HepG2 (cell line): ENCODE data around the gene CARMIL3. TPM values are rescaled to one million over a fixed set of nuclear protein-coding genes. Genes with fewer than 3 reads are reported as not detected.

Experiments
- ATAC-seq: fragments of 200-7000 bp; cut with Tn5 transposase; 3 replicates; pipeline ENCODE4 v1.9.1; 2020; ENCODE audit warnings: mild to moderate bottlenecking, moderate library complexity
- BruUV-seq: library from RNA; stranded (reverse); fragments of 400-500 nt; replicated peaks from 2 replicates; lab custom pipeline; 2021; lab: Mats Ljungman, UMichigan
- CTCF ChIA-PET: fragments of 300-600 bp; formaldehyde crosslinking; extraction: SDS; loops from one replicate; lab custom pipeline; 2021; ENCODE audit warnings: low total read pairs, inconsistent platforms, low intra/inter-chr PET ratio; lab: Yijun Ruan, JAX
- POLR2A ChIA-PET: fragments of 350-600 bp; sonication (Branson Sonifier 250); formaldehyde crosslinking; loops from one replicate; lab custom pipeline; 2020; ENCODE audit warnings: antibody characterized with exemption, inconsistent platforms; lab: Yijun Ruan, JAX
- DNase-seq: peaks from one replicate; pipeline ENCODE4 v3.0.0-alpha.2; 2015; ENCODE audit warnings: low spot score
- FAIRE-seq: peaks from 3 replicates; lab custom pipeline; 2011; peaks lifted over from hg19 to GRCh38; lab: Jason Lieb, UNC
- H2AFZ ChIP-seq: one replicate; pipeline ENCODE4 v1.6.1; 2011; ENCODE audit warnings: low read length, inconsistent platforms
- H3K27ac ChIP-seq: fragments of 300-600 bp; 3 replicates; pipeline ENCODE4 v1.8.0; 2011; ENCODE audit warnings: mixed run types, mild to moderate bottlenecking, mixed read lengths, low read length, inconsistent platforms; ENCODE audit not compliant: insufficient read depth; ENCODE audit errors: extremely low read length
- H3K27me3 ChIP-seq, 2 experiments: fragments of 200-600 bp in 1 of 2; 2 replicates in 1 of 2; 3 replicates in 1 of 2; pipeline versions ENCODE4 v1.6.0 to v1.8.0; 2011; ENCODE audit warnings: low read length in 2 of 2, mild to moderate bottlenecking in 2 of 2, moderate library complexity in 2 of 2, inconsistent platforms in 1 of 2; ENCODE audit not compliant: insufficient read depth in 2 of 2, control insufficient read depth in 1 of 2
- H3K36me3 ChIP-seq, 2 experiments: fragments of 200-600 bp in 1 of 2; replicated peaks in 1 of 2; 2 replicates in 1 of 2; 3 replicates in 1 of 2; pipeline versions ENCODE4 v1.5.1 to v1.8.0; 2011; ENCODE audit warnings: low read length in 2 of 2, inconsistent platforms in 1 of 2; ENCODE audit not compliant: insufficient read depth in 2 of 2, control insufficient read depth in 1 of 2
- H3K4me1 ChIP-seq: 2 replicates; pipeline ENCODE4 v1.5.1; 2012; ENCODE audit warnings: low read length, inconsistent platforms; ENCODE audit not compliant: insufficient read depth
- H3K4me2 ChIP-seq: 2 replicates; pipeline ENCODE4 v1.6.0; 2011; ENCODE audit warnings: low read depth, low read length, inconsistent platforms
- H3K4me3 ChIP-seq, 3 experiments: fragments of 200-600 bp in 1 of 3; sonication (generic), shearing (Covaris generic) in 1 of 3; replicated peaks in 1 of 3; 2 replicates each; pipeline ENCODE4 v1.5.1; 2011 to 2016; ENCODE audit warnings: low read length in 3 of 3, inconsistent platforms in 2 of 3, low read depth in 2 of 3, mild to moderate bottlenecking in 2 of 3, control low read depth in 1 of 3, mixed read lengths in 1 of 3; ENCODE audit not compliant: insufficient read depth in 1 of 3
- H3K79me2 ChIP-seq: one replicate; pipeline ENCODE4 v1.6.1; 2011; ENCODE audit warnings: low read length, inconsistent platforms; ENCODE audit not compliant: insufficient read depth
- H3K9ac ChIP-seq: 2 replicates; pipeline ENCODE4 v1.6.0; 2011; ENCODE audit warnings: mild to moderate bottlenecking, low read depth, low read length, inconsistent platforms; ENCODE audit not compliant: insufficient read depth
- H3K9me3 ChIP-seq: 2 replicates; pipeline ENCODE4 v1.5.1; 2012; ENCODE audit warnings: mild to moderate bottlenecking, low read length
- H4K20me1 ChIP-seq: 2 replicates; pipeline ENCODE4 v1.6.0; 2011; ENCODE audit warnings: inconsistent platforms, mild to moderate bottlenecking, low read length, moderate library complexity; ENCODE audit not compliant: insufficient read depth
- MTA1 ChIP-seq: sonication (generic); formaldehyde crosslinking; IDR thresholded peaks from 2 replicates; pipeline ENCODE4 v1.4.0; 2020; ENCODE audit warnings: missing genetic modification reagents, mild to moderate bottlenecking, borderline replicate concordance
- SP4 ChIP-seq: sonication (generic); formaldehyde crosslinking; IDR thresholded peaks from 2 replicates; pipeline ENCODE4 v1.8.1; 2023; ENCODE audit warnings: mild to moderate bottlenecking, missing genetic modification reagents
- ZFAT ChIP-seq: sonication (generic); formaldehyde crosslinking; conservative IDR thresholded peaks from 2 replicates; pipeline ENCODE4 v1.8.1; 2023; ENCODE audit warnings: missing genetic modification reagents, inconsistent platforms
- ZNF687 ChIP-seq: sonication (generic); formaldehyde crosslinking; IDR thresholded peaks from 2 replicates; pipeline ENCODE4 v1.5.1; 2020; ENCODE audit warnings: mild to moderate bottlenecking, missing genetic modification reagents, moderate library complexity
- ZNF883 ChIP-seq: sonication (generic); formaldehyde crosslinking; IDR thresholded peaks from 2 replicates; pipeline ENCODE4 v1.5.1; 2020; ENCODE audit warnings: mild to moderate bottlenecking, missing genetic modification reagents; ENCODE audit errors: not compliant biosample characterization
- WGBS: methylation state at CpG from one replicate; pipeline ENCODE4 v1.1.6; 2017; ENCODE audit warnings: low lambda C conversion rate; 5-methylcytosine and 5-hydroxymethylcytosine counted together
- in situ Hi-C: cut with HindIII; loops from 2 replicates; pipeline ENCODE4 v1.10.0; 2017; ENCODE audit warnings: low pct_unique_long_range_greater_than_20kb; ENCODE audit not compliant: extremely low pct_ligation_motif_present
- intact Hi-C: fragments of 100-400 bp; cut with micrococcal nuclease; formaldehyde crosslinking; loops from one replicate; pipeline ENCODE4 v1.10.0; 2022; ENCODE audit not compliant: unreplicated experiment
- polyA plus RNA-seq, 8 experiments: library from polyadenylated mRNA; depleted of rRNA in 3 of 8; stranded (reverse) in 7 of 8; unstranded in 1 of 8; fragments of >200 nt; fragmentation: Illumina TruSeq in 4 of 8; extraction: Trizol in 4 of 8; gene quantifications; 2 replicates each; pipeline versions ENCODE4 v1.2.1 to v1.2.3, GENCODE V29; 2011 to 2016; ENCODE audit warnings: low read depth in 4 of 8, missing spikeins in 1 of 8, mixed read lengths in 1 of 8; ENCODE audit not compliant: insufficient read depth in 1 of 8
- total RNA-seq, 5 experiments: library from RNA; depleted of rRNA; stranded (reverse); fragments of >200 nt; fragmentation: Illumina TruSeq; extraction: Trizol; gene quantifications; 2 replicates each; pipeline ENCODE4 v1.2.3, GENCODE V29; 2016; ENCODE audit warnings: low read depth in 1 of 5
- TF ChIP-seq, protein P1 (sequence below): sonication (generic); formaldehyde crosslinking; IDR thresholded peaks from 2 replicates; pipeline ENCODE4 v1.5.0; 2020; ENCODE audit warnings: mild to moderate bottlenecking, missing genetic modification reagents, moderate library complexity

CARMIL3 gene
- total and polyA plus RNA-seq, 2 of the 13 experiments (the other 11 are each of a cell fraction or from before 2014, with no cell fraction given) = 0.27 to 0.55 TPM

DNA sequence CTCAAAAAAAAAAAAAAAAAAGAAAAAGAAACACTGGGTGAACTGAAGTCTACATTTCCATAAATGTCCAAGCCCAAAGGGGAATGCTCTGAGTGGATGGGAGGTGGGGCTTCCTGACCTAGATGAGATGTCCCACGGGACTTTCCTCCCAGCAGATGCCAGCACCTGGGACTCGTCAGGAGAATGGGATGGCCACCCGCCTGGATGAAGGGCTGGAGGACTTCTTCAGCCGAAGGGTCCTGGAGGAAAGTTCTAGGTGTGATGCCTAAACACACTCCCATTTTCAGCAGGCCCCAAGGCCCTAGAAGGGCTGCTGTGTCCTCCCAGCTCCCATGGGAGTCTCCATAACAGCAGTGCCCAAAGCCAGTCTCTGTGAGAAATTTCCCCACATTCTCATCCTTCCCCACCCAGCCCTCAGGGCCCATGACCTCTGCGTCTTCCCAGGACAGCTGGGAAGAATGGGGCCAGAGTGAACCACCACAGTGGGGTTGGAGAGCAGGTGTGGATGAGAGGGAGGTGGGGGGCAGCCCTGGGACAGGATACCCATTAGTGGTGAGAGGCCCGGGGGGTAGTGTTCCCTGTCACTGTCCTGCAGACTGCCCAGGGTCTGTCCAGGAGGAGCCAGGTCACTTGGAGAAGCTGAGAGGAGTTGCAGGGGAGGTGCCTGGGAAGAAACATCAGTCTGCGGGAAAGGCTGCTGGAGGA, 12.4 kb downstream of the CARMIL3 start:
- ChIA-PET CTCF (no interaction called here), POLR2A (interaction anchor here (0.7 to 9.6 kb wide), 3 partner anchors 20 to 50 kb away, joined by 3 to 226 read pairs (median 3); partner anchors contain the start of genes DCAF11, NRL and PCK2)
- Histone ChIP-seq H3K4me1 (peaks cover 55% of the 10 kb centered on the region), H3K27me3 (peaks cover 9 to 22% of the 10 kb centered on the region in 2 experiments; a peak in 3 of 5 replicates), H3K27ac (no peak overlapping the region), H3K4me3 (no peak overlapping the region), H3K9ac (no peak overlapping the region), H3K79me2 (no peaks in the 10 kb centered on the region), H3K9me3 (no peaks in the 10 kb centered on the region), H3K4me2 (no peak overlapping the region), H4K20me1 (no peaks in the 10 kb centered on the region), H2AFZ (no peak overlapping the region), H3K36me3 (no peaks in the 10 kb centered on the region)
- ATAC-seq = no peak
- intact Hi-C loops (no loop called here), in situ Hi-C loops (no loop called here)
- no peak for FAIRE-seq
- BruUV-seq = no TSS peak
- WGBS = 51% methylated on average over 7 of the region's 7 CpGs
- TF ChIP-seq ZNF687 (CRISPR knock-in tag) = 0 out of 2 replicates have a peak, but pooled peaks have one; percentile 8
- TF ChIP-seq SP4 (CRISPR knock-in tag) = 0 out of 2 replicates have a peak, but pooled peaks have one; percentile 33
- TF ChIP-seq ZNF883 (CRISPR knock-in tag) = peak; percentile 46
- TF ChIP-seq MTA1 (CRISPR knock-in tag) = peak; percentile 51; the same call in 1 of the 2 replicates
- no peak for TF ChIP-seq ZFAT
- TF ChIP-seq, protein P1, sequence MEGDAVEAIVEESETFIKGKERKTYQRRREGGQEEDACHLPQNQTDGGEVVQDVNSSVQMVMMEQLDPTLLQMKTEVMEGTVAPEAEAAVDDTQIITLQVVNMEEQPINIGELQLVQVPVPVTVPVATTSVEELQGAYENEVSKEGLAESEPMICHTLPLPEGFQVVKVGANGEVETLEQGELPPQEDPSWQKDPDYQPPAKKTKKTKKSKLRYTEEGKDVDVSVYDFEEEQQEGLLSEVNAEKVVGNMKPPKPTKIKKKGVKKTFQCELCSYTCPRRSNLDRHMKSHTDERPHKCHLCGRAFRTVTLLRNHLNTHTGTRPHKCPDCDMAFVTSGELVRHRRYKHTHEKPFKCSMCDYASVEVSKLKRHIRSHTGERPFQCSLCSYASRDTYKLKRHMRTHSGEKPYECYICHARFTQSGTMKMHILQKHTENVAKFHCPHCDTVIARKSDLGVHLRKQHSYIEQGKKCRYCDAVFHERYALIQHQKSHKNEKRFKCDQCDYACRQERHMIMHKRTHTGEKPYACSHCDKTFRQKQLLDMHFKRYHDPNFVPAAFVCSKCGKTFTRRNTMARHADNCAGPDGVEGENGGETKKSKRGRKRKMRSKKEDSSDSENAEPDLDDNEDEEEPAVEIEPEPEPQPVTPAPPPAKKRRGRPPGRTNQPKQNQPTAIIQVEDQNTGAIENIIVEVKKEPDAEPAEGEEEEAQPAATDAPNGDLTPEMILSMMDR (CRISPR knock-in tag) = no peak
- no peak for DNase-seq
